Activated CD4-positive, alpha-beta T cell treated with anti-CD3 and anti-CD28 coated beads, Interleukin-10, Interleukin-2, amounts not matched to agents 100 ng/mL and 50 ng/mL, durations not matched to agents 16 hours and 8 hours (primary cell): ENCODE data around the gene SURF4.
"Not testable (repeated sequence)": the region's sequence is repeated elsewhere in the genome, so short reads cannot be mapped to it uniquely, and the experiment has no call there.

Source experiments
- DNase-seq: peaks from one replicate; pipeline ENCODE4 v3.0.0-alpha.2; 2020

The SURF4 gene

DNA sequence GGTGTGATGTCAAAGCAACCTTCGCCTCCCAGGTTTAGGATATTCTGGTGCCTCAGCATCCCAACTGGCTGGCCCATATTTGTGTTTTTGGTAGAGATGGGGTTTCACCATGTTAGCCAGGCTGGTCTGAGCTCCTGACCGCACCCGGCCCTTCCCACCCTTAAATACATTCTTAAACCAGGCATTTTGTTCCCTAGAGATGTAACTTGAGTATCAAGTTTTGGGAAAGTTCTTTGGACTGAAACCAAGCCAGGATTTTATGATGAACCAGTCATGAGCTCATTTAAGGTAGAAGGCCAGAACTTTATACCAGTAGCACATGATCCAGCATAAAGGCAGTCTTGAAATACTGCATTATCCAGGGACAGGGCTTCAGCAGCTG is 24.3 kb downstream of the SURF4 start:
- DNase-seq: no peak

DNA sequence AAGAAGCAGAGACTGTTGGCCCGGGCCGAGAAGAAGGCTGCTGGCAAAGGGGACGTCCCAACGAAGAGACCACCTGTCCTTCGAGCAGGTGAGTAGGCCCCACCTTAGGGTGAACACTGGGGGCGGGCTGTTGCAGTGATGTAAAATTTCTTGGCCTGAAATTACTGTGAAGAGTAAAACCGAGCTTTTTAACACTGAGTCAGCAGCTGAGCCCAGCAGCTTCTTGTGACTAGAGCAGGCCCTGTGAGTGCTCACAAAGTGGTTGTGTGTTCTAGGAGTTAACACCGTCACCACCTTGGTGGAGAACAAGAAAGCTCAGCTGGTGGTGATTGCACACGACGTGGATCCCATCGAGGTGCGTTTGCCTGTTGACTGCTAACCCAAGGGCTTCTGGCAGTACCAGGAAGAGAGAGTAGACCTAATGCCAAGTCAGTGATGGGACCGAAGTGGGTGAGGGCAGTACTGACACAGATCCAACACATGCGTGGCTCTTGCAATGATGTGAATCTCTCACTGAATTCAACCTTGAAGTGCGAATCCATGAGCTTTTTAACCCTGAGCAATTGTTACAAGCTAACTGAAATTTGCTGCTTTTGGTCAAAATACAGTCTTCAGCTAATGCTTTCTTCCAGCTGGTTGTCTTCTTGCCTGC is 25.8 kb downstream of the SURF4 start:
- DNase-seq: peak; percentile 57

DNA sequence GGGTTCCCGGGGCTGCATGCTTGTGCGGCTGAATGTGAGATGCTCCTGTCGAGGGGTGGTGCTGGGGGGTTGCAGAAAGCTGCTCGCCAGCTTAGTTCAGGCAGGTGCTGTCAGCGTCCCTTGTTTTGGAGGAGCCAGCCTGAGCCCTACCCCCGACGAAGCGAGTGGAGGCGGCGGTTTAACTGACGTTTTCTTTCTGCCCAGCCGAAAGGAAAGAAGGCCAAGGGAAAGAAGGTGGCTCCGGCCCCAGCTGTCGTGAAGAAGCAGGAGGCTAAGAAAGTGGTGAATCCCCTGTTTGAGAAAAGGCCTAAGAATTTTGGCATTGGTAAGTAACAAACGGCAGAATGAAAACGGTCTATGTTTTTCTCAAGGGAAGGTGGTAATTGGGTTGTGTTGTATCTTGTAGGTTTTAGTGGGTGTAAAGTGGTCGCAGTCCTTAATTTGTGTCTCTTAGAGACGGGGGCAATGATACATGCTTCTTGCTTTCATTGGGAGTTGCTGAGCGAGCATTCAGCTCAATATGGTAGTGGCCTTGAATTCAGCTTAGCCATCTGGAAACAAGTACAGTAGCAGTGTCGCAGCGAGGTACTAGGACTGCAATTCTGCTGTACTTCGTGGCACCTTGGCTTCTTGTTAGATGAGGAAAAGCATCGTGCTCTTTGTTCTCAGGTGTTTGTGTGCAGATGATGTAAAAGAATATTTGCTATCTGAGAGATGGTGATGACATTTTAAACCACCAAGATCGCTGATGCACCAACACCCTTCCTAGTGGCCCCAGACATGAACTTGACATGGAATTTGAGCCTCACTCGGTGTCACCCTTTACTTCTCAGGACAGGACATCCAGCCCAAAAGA is 26.9 kb downstream of the SURF4 start:
- no peak for DNase-seq

DNA sequence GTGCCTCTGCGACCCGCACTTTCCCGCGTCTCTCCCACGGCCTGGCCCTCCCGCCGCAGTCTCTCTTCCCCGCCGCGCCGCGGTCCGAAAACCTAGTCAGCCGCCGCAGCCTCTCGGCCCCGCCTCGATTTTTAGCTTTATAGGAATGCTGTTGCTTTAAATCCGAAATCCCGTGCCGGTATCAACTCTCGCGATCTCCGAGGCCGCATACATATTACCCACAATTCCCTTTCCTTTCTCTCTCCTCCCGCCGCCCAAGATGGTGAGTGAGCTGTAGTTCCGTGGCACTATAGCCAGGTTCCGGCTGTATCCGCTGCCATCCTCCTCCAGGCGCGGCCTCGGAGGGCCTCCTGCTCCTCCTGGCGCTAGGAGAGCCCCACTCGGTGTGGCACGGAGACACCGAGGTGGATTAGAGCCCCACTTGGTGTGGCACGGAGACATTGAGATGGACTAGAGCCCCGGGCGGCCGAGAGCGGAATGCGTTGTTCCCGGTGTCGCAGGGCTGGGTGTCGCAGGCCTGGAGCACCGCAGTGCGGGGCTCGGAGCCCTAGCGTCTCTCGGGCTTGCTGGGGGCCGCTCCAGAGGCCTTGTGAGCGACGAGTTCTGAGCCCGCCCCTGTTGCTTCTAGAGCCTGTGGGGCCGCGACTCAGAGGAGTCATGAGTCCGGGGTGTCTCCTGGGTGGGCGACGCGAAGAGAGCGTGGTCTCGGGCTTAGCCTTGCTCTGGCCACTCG is 27.7 kb downstream of the SURF4 start, which contains the start of the genes MED22 and RPL7A:
TSS of gene MED22 (minus strand) at position 147 of the 733 bp plus-strand sequence. CDS start 1,469 bp downstream, outside the sequence.
TSS of gene RPL7A (plus strand) at position 234 of the 733 bp plus-strand sequence. CDS start at position 260, 26 bp downstream.
- peak; percentile 95 for DNase-seq

DNA sequence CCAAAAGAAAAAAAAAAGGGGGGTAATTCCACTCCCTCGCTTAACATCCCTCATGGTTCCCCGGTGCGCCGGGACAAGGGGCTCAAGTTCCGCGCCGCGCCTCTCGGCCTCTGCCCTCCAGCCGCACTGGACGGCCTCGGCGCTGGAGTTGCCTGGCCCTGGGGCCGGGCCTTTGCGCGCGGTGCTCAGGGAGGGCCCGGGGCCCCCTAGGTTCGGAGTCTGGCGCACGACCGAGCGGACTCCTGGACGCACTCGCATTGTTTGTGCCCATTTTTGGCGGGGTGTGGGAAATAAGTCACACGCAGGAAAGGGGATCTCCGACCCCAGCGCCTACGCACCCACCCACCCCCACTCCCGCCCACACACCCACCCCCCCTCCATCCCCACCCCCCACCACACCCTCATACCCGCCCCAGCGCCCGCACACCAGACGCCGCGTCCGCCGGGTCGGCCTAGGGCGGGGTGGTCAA is 28.3 kb downstream of the SURF4 start:
- DNase-seq: peak; percentile 63

DNA sequence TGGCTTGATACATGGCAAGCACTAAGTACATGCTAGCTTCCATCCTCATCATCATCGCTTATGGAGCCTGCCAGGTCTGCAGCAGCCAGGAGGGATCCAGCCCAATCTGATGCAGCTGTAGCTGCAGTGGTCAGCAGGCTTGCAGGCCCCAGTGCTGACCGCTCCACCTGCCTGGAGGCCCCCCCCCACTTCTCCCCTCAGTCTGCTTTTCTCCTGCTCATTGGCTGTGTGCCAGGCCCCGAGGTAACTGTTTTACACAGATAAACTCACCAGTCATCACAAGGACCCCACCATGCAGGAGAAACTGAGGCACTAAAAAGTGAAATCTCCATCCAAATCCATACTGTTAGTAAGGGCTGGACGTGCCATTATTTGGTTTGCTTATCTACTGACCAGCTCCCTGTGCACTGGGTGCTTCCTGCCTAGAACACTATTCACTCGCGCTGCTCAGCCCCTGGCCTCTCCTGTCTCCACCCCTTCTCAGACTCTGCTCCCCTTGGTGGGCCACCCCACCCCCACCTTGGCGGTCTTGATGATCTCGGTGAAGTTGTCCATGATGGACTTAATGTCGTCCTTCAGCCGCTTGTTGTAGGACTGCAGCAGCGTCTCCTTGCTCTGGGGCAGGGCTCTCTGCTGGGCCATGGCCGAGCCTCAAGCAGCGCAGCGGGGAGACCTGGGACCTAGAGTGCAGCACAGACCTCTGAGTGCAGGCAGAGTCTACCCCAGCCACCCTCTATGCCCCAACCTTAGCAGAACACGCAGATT is 29.7 kb downstream of the SURF4 start:
- no peak for DNase-seq

DNA sequence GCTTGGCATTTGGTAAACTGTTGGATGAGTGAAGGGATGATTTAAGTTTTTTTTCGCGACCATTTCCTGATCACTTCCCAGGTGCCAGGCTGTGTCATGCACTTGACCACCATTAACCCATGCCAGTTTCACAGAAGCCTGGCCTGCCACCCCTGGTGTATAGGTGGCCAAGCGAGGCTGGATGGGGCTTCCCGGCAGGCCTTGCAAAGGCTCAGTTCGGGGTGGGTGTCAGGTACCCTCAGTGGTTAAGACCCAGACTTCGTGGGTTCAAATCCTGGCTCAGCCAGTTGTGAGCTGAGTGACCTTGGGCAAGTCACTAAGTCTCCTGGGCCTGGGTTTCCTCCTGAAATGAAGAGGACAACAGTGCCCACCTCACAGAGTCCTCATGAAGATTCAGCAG is 30.3 kb downstream of the SURF4 start:
- no peak for DNase-seq

DNA sequence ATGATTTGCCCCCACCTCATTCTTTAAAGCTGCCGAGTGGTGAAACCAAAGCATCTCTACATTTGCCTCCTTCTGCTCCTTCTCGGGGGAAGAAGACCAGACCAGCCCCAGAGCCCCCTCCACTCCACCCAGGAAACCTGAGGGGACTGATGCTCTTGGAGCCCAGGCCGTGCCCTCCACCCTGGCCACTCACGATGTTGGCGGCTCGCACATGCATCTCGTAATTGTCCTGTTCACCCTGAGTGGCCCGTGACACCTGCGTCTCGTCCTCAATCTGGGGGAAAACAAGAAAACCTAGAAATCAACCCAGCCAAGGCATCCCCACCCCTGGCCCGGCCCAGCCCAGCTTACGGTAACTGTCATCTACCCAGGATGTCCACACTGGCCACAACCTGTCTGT is 30.9 kb downstream of the SURF4 start:
- DNase-seq: no peak

DNA sequence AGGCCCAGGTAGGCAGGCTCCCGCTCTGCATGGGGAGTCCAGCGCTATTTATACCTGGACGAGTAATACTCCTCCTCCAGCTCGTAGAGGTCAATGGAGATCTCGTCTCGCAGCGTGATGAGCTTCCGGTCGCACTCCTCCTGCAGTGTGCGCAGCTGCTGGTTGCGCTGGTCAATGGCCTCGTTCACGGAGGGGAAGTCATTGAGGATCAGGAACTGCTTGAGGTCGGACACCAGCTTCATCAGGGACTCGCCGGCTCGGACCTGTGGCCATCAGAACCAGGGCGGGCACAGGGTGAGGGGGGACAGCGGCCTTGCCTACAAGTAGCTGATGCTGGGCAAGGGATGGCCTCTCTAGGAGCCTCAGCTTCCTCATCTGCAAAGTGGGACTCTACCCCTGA is 31.8 kb downstream of the SURF4 start:
- no peak for DNase-seq

DNA sequence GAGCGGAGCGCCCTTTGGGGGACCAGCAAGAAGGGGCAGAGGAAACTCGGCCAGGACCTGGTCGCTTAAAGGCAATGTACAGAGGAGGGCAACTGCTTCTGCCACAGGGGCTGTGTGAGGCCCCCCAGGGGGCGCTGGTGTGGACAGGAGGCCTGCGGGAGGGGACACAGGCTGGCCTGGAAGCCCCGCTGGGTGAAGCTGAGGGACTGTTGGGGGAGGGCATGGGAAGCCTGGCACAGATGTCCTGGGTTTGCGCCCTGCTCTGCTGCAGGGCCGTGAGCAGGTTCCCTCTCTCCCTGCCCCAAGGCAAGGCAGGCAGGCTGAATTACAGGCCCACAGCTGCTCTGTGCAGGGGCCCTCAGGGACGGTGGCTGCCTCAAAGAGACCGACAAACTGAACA is 33.3 kb downstream of the SURF4 start:
- DNase-seq: no peak

DNA sequence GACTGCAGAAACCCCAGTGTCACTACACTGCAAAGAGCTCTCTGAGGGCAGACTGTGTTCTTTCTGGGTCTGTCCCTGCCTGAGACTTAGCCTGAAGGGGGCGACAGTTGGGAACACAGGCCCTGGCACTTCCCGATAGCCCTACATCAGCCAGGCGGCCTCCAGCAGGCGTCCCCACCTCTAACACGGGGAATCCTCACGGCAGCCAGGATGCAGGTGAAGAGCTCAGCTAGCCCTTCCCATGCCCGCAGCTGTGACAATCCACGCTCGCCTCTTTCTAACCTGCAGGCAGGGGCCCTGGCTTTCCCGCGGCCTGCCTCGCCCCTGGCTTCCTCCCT is 33.8 kb downstream of the SURF4 start:
- no peak for DNase-seq

DNA sequence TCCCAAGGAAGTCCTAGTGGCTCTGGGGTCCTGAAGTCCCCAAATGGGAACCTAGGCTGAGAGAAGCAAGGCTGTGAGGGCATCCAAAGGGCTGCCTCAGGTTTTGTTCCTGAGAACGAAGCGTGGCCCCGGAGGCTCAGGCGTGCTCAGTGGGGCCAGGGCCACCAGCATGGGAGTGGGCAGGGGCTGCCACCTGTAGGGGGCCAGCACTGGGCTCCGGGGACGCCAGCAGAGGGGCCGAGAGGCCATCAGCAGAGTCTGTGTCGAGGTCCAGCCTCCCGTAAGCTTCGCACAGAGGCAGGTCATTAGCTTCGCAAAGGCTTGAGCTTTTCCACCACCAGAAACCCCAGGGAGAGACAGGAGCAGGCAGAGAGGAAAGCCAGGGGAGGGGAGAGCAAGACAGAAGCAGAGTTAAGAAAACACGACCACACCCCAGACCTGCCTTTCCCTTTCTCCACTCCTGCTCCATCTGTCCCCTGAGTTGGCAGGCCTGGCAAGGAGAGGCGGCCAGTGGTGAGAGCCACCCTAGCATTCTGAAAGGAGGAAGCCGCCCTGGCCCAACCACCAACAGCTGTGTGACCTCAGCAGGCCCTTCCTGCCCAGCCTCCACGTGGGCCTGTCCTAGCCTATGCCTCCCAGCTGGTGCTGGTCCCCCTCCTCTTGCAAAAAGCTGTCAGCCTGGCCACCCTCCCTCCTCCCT is 34.3 kb downstream of the SURF4 start:
- no peak for DNase-seq

DNA sequence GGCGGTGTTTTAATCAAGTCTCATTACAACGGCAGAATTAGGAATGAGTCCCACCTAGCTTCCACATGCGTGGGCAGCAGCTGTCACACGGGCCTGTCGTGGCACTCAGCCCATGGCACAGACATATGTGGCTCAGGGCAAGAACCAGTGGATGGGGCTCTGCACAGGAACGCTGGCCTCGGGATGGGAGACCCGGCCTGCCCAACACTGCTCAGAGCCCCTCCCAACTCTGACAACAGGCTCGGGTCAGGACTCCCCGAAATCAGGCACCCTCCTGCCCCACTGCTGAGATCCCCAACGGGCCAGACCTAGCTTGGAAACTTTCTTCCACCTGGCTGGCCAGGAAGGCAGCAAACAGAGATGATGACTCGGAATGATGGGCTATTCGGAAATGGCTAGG is 34.9 kb downstream of the SURF4 start:
- no peak for DNase-seq

DNA sequence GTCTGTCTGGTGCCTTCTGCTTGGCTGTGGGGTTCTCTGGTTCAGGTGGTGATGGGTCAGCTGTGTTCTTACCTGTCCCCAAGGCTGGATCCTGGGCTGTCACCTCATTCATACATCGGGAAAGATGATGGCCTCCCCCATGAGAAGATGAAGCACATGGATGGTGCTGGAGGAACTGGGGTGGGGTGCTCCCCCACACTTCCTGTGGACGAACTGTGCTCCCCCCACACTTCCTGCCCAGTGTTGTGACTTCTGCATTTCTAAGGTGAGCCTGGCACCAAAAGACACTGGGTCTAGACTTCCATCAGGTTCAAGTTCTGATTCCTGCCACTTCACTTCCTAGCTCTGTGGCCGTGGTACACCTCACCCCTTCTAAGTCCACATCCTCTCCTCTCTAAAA is 35.6 kb downstream of the SURF4 start:
- no peak for DNase-seq

DNA sequence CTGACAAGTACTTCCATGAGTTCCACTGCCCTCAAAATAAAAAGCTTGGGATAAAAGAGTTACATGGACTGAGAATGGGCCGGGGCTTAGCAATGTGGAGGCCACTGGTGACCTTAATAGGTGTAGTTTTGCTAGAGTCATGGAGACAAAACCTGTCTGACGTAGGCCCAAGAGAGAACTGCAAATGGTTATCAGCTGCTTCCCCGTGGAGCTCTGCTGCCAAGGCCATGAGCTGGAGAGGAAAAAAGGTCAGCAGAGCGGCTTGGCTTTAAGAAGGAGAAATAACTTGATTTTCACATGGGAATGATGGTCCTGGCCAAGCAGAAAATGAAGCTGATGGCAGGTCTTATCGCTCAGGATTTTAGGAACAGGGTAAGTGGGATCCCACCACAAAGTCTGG is 36.2 kb downstream of the SURF4 start:
- no peak for DNase-seq

DNA sequence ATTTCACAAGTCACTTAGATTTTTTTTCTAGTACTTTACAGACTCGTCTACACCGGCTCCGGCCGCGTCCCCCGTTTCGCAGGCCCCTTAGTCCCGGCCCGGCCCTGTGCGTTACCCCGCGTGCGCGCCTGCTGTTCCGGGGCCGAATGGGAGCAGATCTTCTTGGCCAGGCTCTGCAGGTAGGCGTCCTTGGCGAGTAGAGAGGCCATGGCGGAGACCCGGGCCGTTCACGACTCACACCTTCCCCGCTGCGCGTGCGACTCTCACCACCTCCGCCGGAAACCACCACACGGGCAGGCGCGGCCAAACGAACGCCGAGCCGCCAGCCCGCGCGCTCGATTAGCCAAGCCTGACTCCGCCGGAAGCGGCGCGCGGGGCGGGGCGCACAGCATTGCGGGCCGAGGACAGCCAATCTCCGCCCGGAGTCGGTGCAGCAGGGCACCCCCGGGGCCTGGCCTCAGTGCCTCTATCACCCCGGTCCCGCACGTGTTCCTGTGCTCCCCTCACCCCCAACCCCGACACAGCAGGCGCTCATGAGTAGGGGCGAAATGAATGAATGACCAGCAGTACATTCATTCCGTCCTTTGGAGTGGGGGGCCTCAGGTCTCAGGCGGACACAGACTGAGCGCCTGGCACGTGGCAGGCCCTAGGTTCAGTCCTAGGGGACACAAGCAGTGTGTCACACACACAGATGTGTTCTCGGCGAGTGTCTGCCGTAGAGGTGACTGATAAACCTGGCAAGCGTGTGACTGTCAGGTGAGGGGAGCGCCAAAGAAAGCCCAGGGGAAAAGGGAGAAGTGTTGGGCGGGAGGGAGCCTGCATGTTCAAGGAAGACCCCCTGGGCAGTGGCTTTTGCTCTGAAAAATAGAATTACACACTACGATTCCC is 39.7 kb downstream of the SURF4 start, which contains the start of gene SURF6:
TSS of gene SURF6 (minus strand) at position 265 of the 888 bp plus-strand sequence. CDS start at position 209, 56 bp downstream.
- DNase-seq: peak; percentile 96

DNA sequence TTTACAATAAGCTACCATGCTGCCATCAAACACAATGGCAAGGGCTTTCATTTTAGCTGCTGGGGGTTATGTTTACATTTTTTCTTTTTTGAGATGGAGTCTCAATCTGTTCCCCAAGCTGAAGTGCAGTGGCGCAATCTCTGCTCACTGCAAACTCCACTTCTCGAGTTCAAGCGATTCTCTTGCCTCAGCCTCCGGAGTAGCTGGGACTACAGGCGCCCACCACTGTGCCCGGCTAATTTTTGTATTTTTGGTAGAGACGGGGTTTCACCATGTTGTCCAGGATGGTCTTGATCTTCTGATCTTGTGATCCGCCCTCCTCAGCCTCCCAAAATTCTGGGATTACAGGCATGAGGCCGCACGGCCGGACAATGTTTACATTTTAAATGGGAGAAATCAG is 41.0 kb downstream of the SURF4 start:
- not testable (repeated sequence) for DNase-seq

DNA sequence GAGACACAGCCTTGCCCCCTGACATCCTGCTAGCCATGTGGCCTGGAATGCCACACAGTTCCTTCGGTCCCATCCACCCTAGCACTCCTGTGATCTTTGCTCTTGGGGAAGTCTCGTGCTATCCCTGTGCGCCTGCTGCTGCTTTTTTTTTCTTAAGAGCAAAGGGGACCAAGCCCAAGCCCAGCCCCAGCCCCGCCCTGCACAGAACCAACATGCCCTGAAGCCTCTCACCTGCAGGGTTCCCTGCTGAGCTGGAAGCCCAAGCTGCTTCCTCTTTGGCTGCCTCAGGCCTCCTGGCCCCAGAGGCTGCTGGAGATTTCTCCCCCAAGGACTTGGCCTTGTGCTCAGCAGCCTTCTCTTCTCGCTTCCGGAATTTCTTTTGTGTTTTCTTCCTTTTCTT is 41.7 kb downstream of the SURF4 start:
- DNase-seq: no peak

DNA sequence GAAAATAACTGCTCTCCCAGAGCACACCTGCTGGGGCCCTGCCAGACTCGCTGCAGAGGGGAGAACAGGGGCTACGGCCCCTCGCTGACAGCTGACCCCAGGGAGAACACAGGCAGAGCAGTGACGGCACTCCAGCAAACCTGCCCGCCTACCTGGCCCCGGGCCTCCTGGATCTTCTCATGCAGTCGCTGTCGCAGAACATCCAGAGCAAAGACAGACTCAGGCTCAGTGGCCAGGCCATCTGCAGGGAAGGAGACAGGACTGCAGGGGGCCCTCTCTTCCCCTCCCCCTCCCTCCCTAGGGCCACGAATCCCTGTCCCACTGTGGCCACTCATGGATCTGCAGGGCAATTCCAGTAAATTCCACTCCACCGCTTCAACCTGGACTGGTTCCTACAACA is 42.3 kb downstream of the SURF4 start:
- no peak for DNase-seq

DNA sequence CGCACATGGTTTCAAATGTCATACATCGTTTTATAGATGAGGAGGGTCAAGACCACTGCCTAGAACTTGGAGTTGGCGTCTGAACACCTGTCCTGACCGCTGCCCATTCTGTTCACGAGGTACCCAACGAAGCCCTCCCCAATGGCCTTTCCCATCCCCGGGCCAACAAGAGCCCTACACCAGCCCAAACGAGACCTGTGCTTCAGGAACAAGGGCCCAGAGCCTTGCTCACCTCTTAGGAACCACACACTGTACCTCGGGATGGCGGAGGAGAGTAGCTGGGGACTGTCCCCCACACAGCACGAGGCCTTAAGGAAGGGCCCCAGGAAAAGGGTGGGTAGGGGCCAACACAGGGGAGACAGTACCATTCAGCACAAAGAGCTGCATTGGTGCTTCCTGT is 42.8 kb downstream of the SURF4 start:
- no peak for DNase-seq

DNA sequence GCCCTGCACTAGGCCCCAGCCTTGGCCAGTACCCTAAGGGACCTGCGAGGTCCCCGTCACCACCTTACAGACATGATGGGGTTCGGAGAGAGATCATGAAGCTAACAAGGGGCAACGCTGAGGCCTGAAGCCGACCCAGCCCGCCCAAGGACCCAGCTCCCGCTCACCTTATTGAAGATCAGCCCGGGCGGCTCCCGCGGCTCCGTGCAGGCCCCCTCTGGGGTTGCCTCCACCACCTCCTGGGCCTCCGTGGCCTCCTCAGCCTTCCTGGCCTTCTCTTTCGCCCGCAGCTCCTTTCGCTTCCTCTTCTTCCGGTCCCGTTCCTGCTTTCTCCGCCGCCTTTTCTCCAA is 43.5 kb downstream of the SURF4 start:
- no peak for DNase-seq
